RWPE2 (cell line): ENCODE data around the gene THSD4.

Experiments used
- ATAC-seq: fragments of 200-7000 bp; cut with Tn5 transposase; 3 replicates; pipeline ENCODE4 v1.9.1; 2021; ENCODE audit warnings: low read depth
- DNase-seq: peaks from one replicate; pipeline ENCODE4 v3.0.0-alpha.2; 2020; ENCODE audit warnings: low spot score
- H3K27ac ChIP-seq: fragments of 450-650 bp; 2 replicates; pipeline ENCODE4 v1.5.1; 2017; ENCODE audit warnings: mild to moderate bottlenecking; ENCODE audit not compliant: poor library complexity, severe bottlenecking
- H3K27me3 ChIP-seq: fragments of 250-450 bp; sonication (Bioruptor Pico); 2 replicates; pipeline ENCODE4 v1.5.1; 2021; ENCODE audit warnings: mild to moderate bottlenecking, moderate library complexity; ENCODE audit not compliant: insufficient read depth, poor library complexity, severe bottlenecking
- H3K36me3 ChIP-seq: fragments of 250-450 bp; sonication (Bioruptor Pico); 2 replicates; pipeline ENCODE4 v1.5.1; 2020; ENCODE audit warnings: low read depth, mild to moderate bottlenecking, moderate library complexity
- H3K4me1 ChIP-seq: fragments of 250-450 bp; sonication (Bioruptor Pico); 2 replicates; pipeline ENCODE4 v1.5.1; 2021; ENCODE audit warnings: mild to moderate bottlenecking, moderate library complexity; ENCODE audit not compliant: insufficient read depth, poor library complexity, severe bottlenecking
- H3K4me3 ChIP-seq: fragments of 250-450 bp; sonication (Bioruptor Pico); 2 replicates; pipeline ENCODE4 v1.5.1; 2021; ENCODE audit warnings: mild to moderate bottlenecking, moderate library complexity; ENCODE audit not compliant: severe bottlenecking
- H3K9me3 ChIP-seq: fragments of 250-450 bp; sonication (Bioruptor Pico); 2 replicates; pipeline ENCODE4 v1.5.1; 2021; ENCODE audit warnings: mild to moderate bottlenecking, moderate library complexity; ENCODE audit not compliant: severe bottlenecking
- CTCF ChIP-seq: fragments of 450-650 bp; IDR thresholded peaks from one replicate; pipeline ENCODE4 v1.5.1; 2017; ENCODE audit warnings: mild to moderate bottlenecking, moderate library complexity; ENCODE audit not compliant: poor library complexity, severe bottlenecking

The THSD4 gene

GRCh38 chr15:71679793-71680353, 564.6 kb downstream of the THSD4 start:
- DNase-seq = no peak
- Histone ChIP-seq H3K27me3 (no peaks in the 10 kb centered on the region), H3K4me3 (no peak overlapping the region), H3K4me1 (peaks cover 60% of the 10 kb centered on the region), H3K9me3 (no peaks in the 10 kb centered on the region), H3K27ac (peak overlapping the region; percentile 50), H3K36me3 (no peaks in the 10 kb centered on the region)
- TF ChIP-seq CTCF = no peak
- peak; percentile 72 for ATAC-seq

GRCh38 chr15:71682001-71682400, 566.7 kb downstream of the THSD4 start:
- TF ChIP-seq CTCF = no peak
- Histone ChIP-seq H3K4me3 (no peak overlapping the region), H3K27ac (no peak overlapping the region), H3K4me1 (peaks cover 47% of the 10 kb centered on the region), H3K27me3 (no peaks in the 10 kb centered on the region), H3K9me3 (no peaks in the 10 kb centered on the region), H3K36me3 (no peaks in the 10 kb centered on the region)
- DNase-seq = no peak
- no peak for ATAC-seq

DNA sequence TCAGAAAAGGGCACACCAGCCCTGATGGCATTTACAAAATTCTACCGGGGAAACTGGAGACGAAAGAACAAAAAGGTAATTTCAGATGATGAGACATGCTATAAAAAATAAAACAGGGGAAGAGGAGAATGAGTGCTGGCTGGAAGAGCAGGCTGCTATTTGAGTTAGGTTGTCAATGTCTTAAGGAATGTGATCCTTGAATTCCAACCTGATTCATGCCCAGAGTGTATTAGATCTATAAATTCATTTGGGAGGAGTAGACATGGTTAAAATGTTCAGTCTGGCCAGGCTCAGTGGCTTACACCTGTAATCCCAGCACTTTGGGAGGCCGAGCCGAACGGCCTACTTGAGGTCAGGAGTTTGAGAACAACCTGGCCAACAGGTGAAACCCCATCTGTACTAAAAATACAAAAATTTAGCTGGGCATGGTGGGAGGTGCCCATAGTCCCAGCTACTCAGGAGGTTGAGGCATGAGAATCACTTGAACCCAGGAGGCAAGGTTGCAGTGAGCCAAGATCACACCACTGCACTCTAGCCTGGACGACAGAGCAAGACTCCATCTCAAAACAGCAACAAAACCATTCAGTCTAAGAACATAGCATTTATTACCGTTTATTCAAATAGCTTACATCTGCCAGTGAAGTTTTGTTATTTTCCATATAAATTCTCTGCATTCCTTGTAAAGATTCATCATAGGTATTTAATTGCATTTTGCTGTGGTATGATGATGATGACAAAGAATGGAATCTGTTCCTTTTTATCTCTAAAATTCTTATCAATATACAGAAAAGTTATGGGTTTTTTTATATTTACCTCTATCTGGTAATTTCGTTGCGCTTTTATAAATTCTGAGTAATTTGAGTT, 568.4 kb downstream of the THSD4 start:
- Histone ChIP-seq H3K4me3 (no peak overlapping the region), H3K27me3 (no peaks in the 10 kb centered on the region), H3K27ac (peak overlapping the region; percentile 50), H3K4me1 (peaks cover 35% of the 10 kb centered on the region), H3K9me3 (no peaks in the 10 kb centered on the region), H3K36me3 (no peaks in the 10 kb centered on the region)
- DNase-seq (no peak), ATAC-seq (peak; percentile 47)
- no peak for TF ChIP-seq CTCF

- H3K9me3 ChIP-seq = no peaks in the 10 kb centered on the region
- ATAC-seq = no peak
- no peaks in the 10 kb centered on the region for H3K27me3 ChIP-seq
- H3K4me3 ChIP-seq = no peak overlapping the region
- no peaks in the 10 kb centered on the region for H3K36me3 ChIP-seq
- DNase-seq = no peak
- no peak for TF ChIP-seq CTCF
- peaks cover 16% of the 10 kb centered on the region for H3K4me1 ChIP-seq
- no peak overlapping the region for H3K27ac ChIP-seq
Measured at GRCh38 chr15:71685420-71685993, 570.2 kb downstream of the THSD4 start.
